HEK293 (cell line): ENCODE results near the gene RIMS3.

ENCODE experiments used
- CTCF ChIA-PET: fragments of 350-600 bp; formaldehyde crosslinking; extraction: SDS; loops from one replicate; lab custom pipeline; 2021; ENCODE audit warnings: antibody characterized with exemption; lab: Yijun Ruan, JAX
- POLR2A ChIA-PET: fragments of 300-600 bp; formaldehyde crosslinking; extraction: SDS; loops from one replicate; lab custom pipeline; 2020; ENCODE audit warnings: antibody characterized with exemption, inconsistent platforms; lab: Yijun Ruan, JAX
- H3K27ac ChIP-seq: fragments of 200-500 bp; sonication (Bioruptor generic); 2 replicates; pipeline ENCODE4 v1.5.1; 2014; ENCODE audit warnings: low read depth, low read length, control low read depth, inconsistent platforms; ENCODE audit errors: extremely low read depth
- H3K36me3 ChIP-seq, 2 experiments: fragments of 200-500 bp in 1 of 2; sonication (Bioruptor generic) in 1 of 2; 1 replicate in 1 of 2; 2 replicates in 1 of 2; pipeline ENCODE4 v1.5.1; 2014 to 2017; ENCODE audit warnings: inconsistent platforms in 2 of 2, low read length in 2 of 2; ENCODE audit not compliant: control insufficient read depth in 2 of 2, insufficient read depth in 1 of 2
- H3K4me1 ChIP-seq: fragments of 200-500 bp; sonication (Bioruptor generic); 2 replicates; pipeline ENCODE4 v1.5.1; 2014; ENCODE audit warnings: mild to moderate bottlenecking, low read length, inconsistent platforms; ENCODE audit not compliant: control insufficient read depth, insufficient read depth
- H3K4me3 ChIP-seq: 2 replicates; pipeline ENCODE4 v1.5.1; 2011; ENCODE audit warnings: low read depth, mild to moderate bottlenecking, control low read depth, low read length, moderate library complexity
- H3K9me3 ChIP-seq: fragments of 200-500 bp; sonication (Bioruptor generic); 2 replicates; pipeline ENCODE4 v1.5.1; 2014; ENCODE audit warnings: low read depth, low read length, inconsistent platforms; ENCODE audit not compliant: control insufficient read depth, insufficient read depth
- GLI4 ChIP-seq: fragments of 450-650 bp; formaldehyde crosslinking; IDR thresholded peaks from 2 replicates; pipeline ENCODE4 v1.5.1; 2016; ENCODE audit warnings: missing biosample characterization, missing genetic modification characterization
- GLIS1 ChIP-seq: fragments of 450-650 bp; formaldehyde crosslinking; IDR thresholded peaks from 2 replicates; pipeline ENCODE4 v1.5.1; 2016; ENCODE audit warnings: missing biosample characterization, missing genetic modification characterization
- KLF1 ChIP-seq: fragments of 450-650 bp; formaldehyde crosslinking; IDR thresholded peaks from 2 replicates; pipeline ENCODE4 v1.5.1; 2016; ENCODE audit warnings: missing biosample characterization, missing genetic modification characterization
- ZBTB11 ChIP-seq: fragments of 450-650 bp; formaldehyde crosslinking; conservative IDR thresholded peaks from 2 replicates; pipeline ENCODE4 v1.5.1; 2016; ENCODE audit warnings: low read depth, missing biosample characterization, missing genetic modification characterization
- ZFHX2 ChIP-seq: fragments of 450-650 bp; formaldehyde crosslinking; conservative IDR thresholded peaks from 2 replicates; pipeline ENCODE4 v1.5.1; 2016; ENCODE audit warnings: missing biosample characterization, missing genetic modification characterization
- ZIC2 ChIP-seq: fragments of 450-650 bp; formaldehyde crosslinking; IDR thresholded peaks from 2 replicates; pipeline ENCODE4 v1.5.1; 2016; ENCODE audit warnings: missing biosample characterization, missing genetic modification characterization
- ZNF19 ChIP-seq: fragments of 450-650 bp; formaldehyde crosslinking; IDR thresholded peaks from 2 replicates; pipeline ENCODE4; 2016; ENCODE audit warnings: missing biosample characterization, missing genetic modification characterization, low read depth
- ZNF23 ChIP-seq: fragments of 450-650 bp; formaldehyde crosslinking; IDR thresholded peaks from 2 replicates; pipeline ENCODE4 v1.5.1; 2016; ENCODE audit warnings: missing biosample characterization, missing genetic modification characterization, borderline replicate concordance
- ZNF404 ChIP-seq: fragments of 450-650 bp; formaldehyde crosslinking; IDR thresholded peaks from 2 replicates; pipeline ENCODE4 v1.5.1; 2017; ENCODE audit warnings: missing biosample characterization, missing genetic modification characterization
- ZNF416 ChIP-seq: fragments of 450-650 bp; formaldehyde crosslinking; IDR thresholded peaks from 2 replicates; pipeline ENCODE4 v1.5.1; 2016; ENCODE audit warnings: missing biosample characterization, missing genetic modification characterization
- ZNF488 ChIP-seq: fragments of 450-650 bp; formaldehyde crosslinking; IDR thresholded peaks from 2 replicates; pipeline ENCODE4 v1.5.1; 2016; ENCODE audit warnings: missing biosample characterization, missing genetic modification characterization
- ZNF518A ChIP-seq: fragments of 450-650 bp; formaldehyde crosslinking; conservative IDR thresholded peaks from 2 replicates; pipeline ENCODE4 v1.5.1; 2016; ENCODE audit warnings: low read depth, missing biosample characterization, missing genetic modification characterization
- ZNF521 ChIP-seq: fragments of 450-650 bp; formaldehyde crosslinking; IDR thresholded peaks from 2 replicates; pipeline ENCODE4 v1.5.1; 2017; ENCODE audit warnings: missing biosample characterization, mild to moderate bottlenecking, missing genetic modification characterization
- ZNF555 ChIP-seq: fragments of 450-650 bp; formaldehyde crosslinking; conservative IDR thresholded peaks from 2 replicates; pipeline ENCODE4 v1.5.1; 2017; ENCODE audit warnings: missing biosample characterization, mild to moderate bottlenecking, missing genetic modification characterization, inconsistent platforms
- ZNF600 ChIP-seq: fragments of 450-650 bp; formaldehyde crosslinking; IDR thresholded peaks from 2 replicates; pipeline ENCODE4 v1.5.1; 2016; ENCODE audit warnings: missing biosample characterization, missing genetic modification characterization
- ZNF624 ChIP-seq: fragments of 450-650 bp; formaldehyde crosslinking; IDR thresholded peaks from 2 replicates; pipeline ENCODE4 v1.5.1; 2017; ENCODE audit warnings: missing biosample characterization, missing genetic modification characterization
- ZNF654 ChIP-seq: fragments of 450-650 bp; formaldehyde crosslinking; IDR thresholded peaks from 2 replicates; pipeline ENCODE4 v1.5.1; 2016; ENCODE audit warnings: low read depth, missing biosample characterization, missing genetic modification characterization
- ZNF677 ChIP-seq: fragments of 450-650 bp; IDR thresholded peaks from 2 replicates; pipeline ENCODE4 v1.5.0; 2018; ENCODE audit warnings: missing biosample characterization, mild to moderate bottlenecking, missing genetic modification characterization, moderate library complexity
- ZNF843 ChIP-seq: fragments of 450-650 bp; formaldehyde crosslinking; IDR thresholded peaks from 2 replicates; pipeline ENCODE4 v1.5.1; 2016; ENCODE audit warnings: missing biosample characterization, missing genetic modification characterization
- TF ChIP-seq, protein P1 (sequence below): fragments of 450-650 bp; formaldehyde crosslinking; IDR thresholded peaks from 2 replicates; pipeline ENCODE4 v1.5.1; 2016; ENCODE audit warnings: missing biosample characterization, missing genetic modification characterization
- TF ChIP-seq, protein P2 (sequence below): fragments of 450-650 bp; formaldehyde crosslinking; IDR thresholded peaks from 2 replicates; pipeline ENCODE4 v1.5.1; 2016; ENCODE audit warnings: missing biosample characterization, missing genetic modification characterization
- TF ChIP-seq, protein P3 (sequence below): sonication (generic); formaldehyde crosslinking; IDR thresholded peaks from 2 replicates; pipeline ENCODE4 v1.8.1; 2022; ENCODE audit warnings: mild to moderate bottlenecking, moderate library complexity, missing genetic modification reagents

The RIMS3 gene

GRCh38 chr1:40652468-40652867 is 13.0 kb downstream of the RIMS3 start (continued):
- no peak for TF ChIP-seq GLIS1 (tag by site-specific recombination)
- TF ChIP-seq KLF1 (tag by site-specific recombination), result no peak
- TF ChIP-seq ZNF416 (tag by site-specific recombination), result no peak
- no peak for TF ChIP-seq ZNF521 (tag by site-specific recombination)
- TF ChIP-seq ZNF677 (tag by site-specific recombination), result no peak
- no peak for TF ChIP-seq ZFHX2
- TF ChIP-seq ZBTB11 (tag by site-specific recombination), result no peak
- no peak for TF ChIP-seq ZNF654 (tag by site-specific recombination)

- Histone ChIP-seq H3K9me3 (no peaks in the 10 kb centered on the region), H3K4me1 (no peaks in the 10 kb centered on the region), H3K4me3 (no peak overlapping the region), H3K27ac (no peak overlapping the region), H3K36me3 (no peaks in the 10 kb centered on the region)
- POLR2A ChIA-PET, result no interaction called here
- CTCF ChIA-PET, result interaction anchor here (0.6 kb wide), 1 partner anchor 1653 kb away, joined by 4 read pairs; no protein-coding TSS in a partner anchor
- TF ChIP-seq, protein P1, sequence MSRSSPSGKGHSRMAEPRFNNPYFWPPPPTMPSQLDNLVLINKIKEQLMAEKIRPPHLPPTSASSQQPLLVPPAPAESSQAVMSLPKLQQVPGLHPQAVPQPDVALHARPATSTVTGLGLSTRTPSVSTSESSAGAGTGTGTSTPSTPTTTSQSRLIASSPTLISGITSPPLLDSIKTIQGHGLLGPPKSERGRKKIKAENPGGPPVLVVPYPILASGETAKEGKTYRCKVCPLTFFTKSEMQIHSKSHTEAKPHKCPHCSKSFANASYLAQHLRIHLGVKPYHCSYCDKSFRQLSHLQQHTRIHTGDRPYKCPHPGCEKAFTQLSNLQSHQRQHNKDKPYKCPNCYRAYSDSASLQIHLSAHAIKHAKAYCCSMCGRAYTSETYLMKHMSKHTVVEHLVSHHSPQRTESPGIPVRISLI, result no peak
- no peak for TF ChIP-seq ZNF555 (tag by site-specific recombination)
- no peak for TF ChIP-seq ZNF843 (tag by site-specific recombination)
- TF ChIP-seq, protein P2, sequence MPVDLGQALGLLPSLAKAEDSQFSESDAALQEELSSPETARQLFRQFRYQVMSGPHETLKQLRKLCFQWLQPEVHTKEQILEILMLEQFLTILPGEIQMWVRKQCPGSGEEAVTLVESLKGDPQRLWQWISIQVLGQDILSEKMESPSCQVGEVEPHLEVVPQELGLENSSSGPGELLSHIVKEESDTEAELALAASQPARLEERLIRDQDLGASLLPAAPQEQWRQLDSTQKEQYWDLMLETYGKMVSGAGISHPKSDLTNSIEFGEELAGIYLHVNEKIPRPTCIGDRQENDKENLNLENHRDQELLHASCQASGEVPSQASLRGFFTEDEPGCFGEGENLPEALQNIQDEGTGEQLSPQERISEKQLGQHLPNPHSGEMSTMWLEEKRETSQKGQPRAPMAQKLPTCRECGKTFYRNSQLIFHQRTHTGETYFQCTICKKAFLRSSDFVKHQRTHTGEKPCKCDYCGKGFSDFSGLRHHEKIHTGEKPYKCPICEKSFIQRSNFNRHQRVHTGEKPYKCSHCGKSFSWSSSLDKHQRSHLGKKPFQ (tag by site-specific recombination), result no peak
- no peak for TF ChIP-seq ZNF624 (tag by site-specific recombination)
- no peak for TF ChIP-seq ZNF518A (tag by site-specific recombination)
- TF ChIP-seq ZNF19 (tag by site-specific recombination), result no peak
- TF ChIP-seq ZNF600, result no peak
- TF ChIP-seq ZNF404, result no peak
- TF ChIP-seq ZIC2 (tag by site-specific recombination), result no peak
- TF ChIP-seq, protein P3, sequence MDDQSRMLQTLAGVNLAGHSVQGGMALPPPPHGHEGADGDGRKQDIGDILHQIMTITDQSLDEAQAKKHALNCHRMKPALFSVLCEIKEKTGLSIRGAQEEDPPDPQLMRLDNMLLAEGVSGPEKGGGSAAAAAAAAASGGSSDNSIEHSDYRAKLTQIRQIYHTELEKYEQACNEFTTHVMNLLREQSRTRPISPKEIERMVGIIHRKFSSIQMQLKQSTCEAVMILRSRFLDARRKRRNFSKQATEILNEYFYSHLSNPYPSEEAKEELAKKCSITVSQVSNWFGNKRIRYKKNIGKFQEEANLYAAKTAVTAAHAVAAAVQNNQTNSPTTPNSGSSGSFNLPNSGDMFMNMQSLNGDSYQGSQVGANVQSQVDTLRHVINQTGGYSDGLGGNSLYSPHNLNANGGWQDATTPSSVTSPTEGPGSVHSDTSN (CRISPR knock-in tag), result no peak
- TF ChIP-seq ZNF23 (tag by site-specific recombination), result no peak
- TF ChIP-seq ZNF488 (tag by site-specific recombination), result no peak
- no peak for TF ChIP-seq GLI4
These were observed 14.2 kb downstream of the RIMS3 start for GRCh38 chr1:40651138-40651857.
